Measurements from ENCODE around the gene IL1R1.
A peak's percentile ranks its signal among the peaks of the same experiment; 100 is the strongest.

IL1R1 gene

GRCh38 chr2:102141011-102141943 is 1.3 kb upstream of the IL1R1 start:
- DNase-seq = no peak

- DNase-seq = peak; percentile 25
Measured at GRCh38 chr2:102142829-102143449, 393 bp downstream of the IL1R1 start.

GRCh38 chr2:102143450-102143985 is 972 bp downstream of the IL1R1 start:
- DNase-seq = no peak

GRCh38 chr2:102144128-102144527 is 1.6 kb downstream of the IL1R1 start:
- no peak for DNase-seq

- DNase-seq = no peak
Measured at GRCh38 chr2:102145107-102145506, 2.6 kb downstream of the IL1R1 start.

- DNase-seq = no peak
Measured at GRCh38 chr2:102145934-102146333, 3.4 kb downstream of the IL1R1 start.

GRCh38 chr2:102147935-102148334 is 5.4 kb downstream of the IL1R1 start:
- peak; percentile 65 for DNase-seq

- DNase-seq = no peak
Measured at GRCh38 chr2:102149243-102149642, 6.7 kb downstream of the IL1R1 start.

GRCh38 chr2:102149644-102150455 is 7.3 kb downstream of the IL1R1 start:
- no peak for DNase-seq

- DNase-seq = no peak
Measured at GRCh38 chr2:102154364-102154763, 11.8 kb downstream of the IL1R1 start.

GRCh38 chr2:102154946-102155702 is 12.6 kb downstream of the IL1R1 start:
- no peak for DNase-seq

- no peak for DNase-seq
Measured at GRCh38 chr2:102155703-102156515, 13.4 kb downstream of the IL1R1 start.

- DNase-seq = no peak
Measured at GRCh38 chr2:102158011-102158755, 15.6 kb downstream of the IL1R1 start.

GRCh38 chr2:102159295-102159694 is 16.7 kb downstream of the IL1R1 start:
- no peak for DNase-seq

GRCh38 chr2:102166189-102166845 is 23.8 kb downstream of the IL1R1 start:
- no peak for DNase-seq

GRCh38 chr2:102168026-102168771 is 25.7 kb downstream of the IL1R1 start:
- DNase-seq = no peak

GRCh38 chr2:102171946-102172345 is 29.4 kb downstream of the IL1R1 start:
- no peak for DNase-seq

GRCh38 chr2:102172745-102173144 is 30.2 kb downstream of the IL1R1 start:
- no peak for DNase-seq

GRCh38 chr2:102176172-102176571 is 33.6 kb downstream of the IL1R1 start:
- no peak for DNase-seq

All from activated CD4-positive, alpha-beta T cell treated with anti-CD3 and anti-CD28 coated beads, Interleukin-10, Interleukin-2, amounts not matched to agents 100 ng/mL and 50 ng/mL, durations not matched to agents 16 hours and 8 hours (primary cell).